Hypothalamus (tissue), 51 donors: Measurements from ENCODE around the gene VDAC1.
A peak's percentile ranks its signal among the peaks of the same experiment; 100 is the strongest.

Experiments
- DNase-seq, 51 donors: peaks; one replicate each; lab custom pipeline; 2025; lab: John Stamatoyannopoulos, UW

VDAC1 gene

GRCh38 chr5:134025786-134026185, 21.0 kb upstream of the VDAC1 start:
- DNase-seq = no peak

GRCh38 chr5:134024811-134025210, 20.0 kb upstream of the VDAC1 start:
- DNase-seq = no peak

GRCh38 chr5:134022333-134022732, 17.6 kb upstream of the VDAC1 start:
- DNase-seq = no peak

GRCh38 chr5:134020188-134020587, 15.4 kb upstream of the VDAC1 start:
- DNase-seq = no peak

GRCh38 chr5:134019636-134020035, 14.9 kb upstream of the VDAC1 start:
- DNase-seq = no peak

- DNase-seq = no peak
Measured at GRCh38 chr5:134018986-134019316, 14.2 kb upstream of the VDAC1 start.

GRCh38 chr5:134018154-134018985, 13.6 kb upstream of the VDAC1 start:
- no peak for DNase-seq

- DNase-seq = no peak
Measured at GRCh38 chr5:134008266-134008749, 3.5 kb upstream of the VDAC1 start.

GRCh38 chr5:134007581-134008265, 2.9 kb upstream of the VDAC1 start:
- peak in 2 of 51 donors; percentile 9 to 18 for DNase-seq

GRCh38 chr5:134006115-134006514, 1.3 kb upstream of the VDAC1 start:
- no peak for DNase-seq

GRCh38 chr5:134005417-134006061, 764 bp upstream of the VDAC1 start:
- peak in 15 of 51 donors; percentile 21 to 75 (median 46) for DNase-seq

GRCh38 chr5:134003817-134004625, 754 bp downstream of the VDAC1 start:
- peak in 38 of 51 donors; percentile 23 to 83 (median 57) for DNase-seq

- DNase-seq = no peak
Measured at GRCh38 chr5:134003064-134003816, 1.5 kb downstream of the VDAC1 start.

- no peak for DNase-seq
Measured at GRCh38 chr5:134001938-134002731, 2.6 kb downstream of the VDAC1 start.

GRCh38 chr5:134000696-134001453, 3.9 kb downstream of the VDAC1 start:
- DNase-seq = no peak

GRCh38 chr5:134000091-134000511, 4.7 kb downstream of the VDAC1 start:
- no peak for DNase-seq

- DNase-seq = no peak
Measured at GRCh38 chr5:133998807-133999206, 6.0 kb downstream of the VDAC1 start.

GRCh38 chr5:133998042-133998441, 6.7 kb downstream of the VDAC1 start:
- DNase-seq = no peak
